ENCODE results near the gene WNT7B.

DNA sequence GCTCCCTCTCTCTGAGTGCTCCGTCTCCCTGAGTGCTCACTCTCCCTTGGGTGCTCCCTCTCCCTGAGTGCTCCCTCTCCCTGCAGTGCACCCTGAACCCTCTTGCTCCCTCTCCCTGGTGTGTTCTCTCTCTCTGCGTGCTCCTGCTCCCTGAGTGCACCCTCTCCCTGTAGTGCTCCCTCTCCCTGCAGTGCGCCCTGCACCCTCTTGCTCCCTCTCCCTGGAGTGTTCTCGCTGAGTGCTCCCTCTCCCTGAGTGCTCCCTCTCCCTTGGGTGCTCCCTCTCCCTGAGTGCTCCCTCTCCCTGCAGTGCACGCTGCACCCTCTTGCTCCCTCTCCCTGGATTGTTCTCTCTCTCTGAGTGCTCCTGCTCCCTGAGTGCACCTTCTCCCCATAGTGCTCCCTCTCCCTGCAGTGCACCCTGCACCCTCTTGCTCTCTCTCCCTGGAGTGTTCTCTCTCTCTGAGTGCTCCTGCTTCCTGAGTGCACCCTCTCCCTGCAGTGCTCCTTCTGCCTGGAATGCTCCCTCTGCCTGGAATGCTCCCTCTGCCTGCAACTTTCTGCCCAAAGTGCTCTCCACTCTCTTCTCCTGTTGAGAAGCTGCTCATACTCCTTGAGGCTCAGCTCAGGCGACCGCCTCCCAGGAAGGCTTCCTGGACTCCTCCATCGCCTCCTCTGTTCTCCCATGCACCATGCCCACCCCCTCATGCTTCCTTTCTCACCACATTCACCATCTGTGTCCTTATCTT lies 48.4 kb upstream of the WNT7B start:
- TF ChIP-seq, protein P1, sequence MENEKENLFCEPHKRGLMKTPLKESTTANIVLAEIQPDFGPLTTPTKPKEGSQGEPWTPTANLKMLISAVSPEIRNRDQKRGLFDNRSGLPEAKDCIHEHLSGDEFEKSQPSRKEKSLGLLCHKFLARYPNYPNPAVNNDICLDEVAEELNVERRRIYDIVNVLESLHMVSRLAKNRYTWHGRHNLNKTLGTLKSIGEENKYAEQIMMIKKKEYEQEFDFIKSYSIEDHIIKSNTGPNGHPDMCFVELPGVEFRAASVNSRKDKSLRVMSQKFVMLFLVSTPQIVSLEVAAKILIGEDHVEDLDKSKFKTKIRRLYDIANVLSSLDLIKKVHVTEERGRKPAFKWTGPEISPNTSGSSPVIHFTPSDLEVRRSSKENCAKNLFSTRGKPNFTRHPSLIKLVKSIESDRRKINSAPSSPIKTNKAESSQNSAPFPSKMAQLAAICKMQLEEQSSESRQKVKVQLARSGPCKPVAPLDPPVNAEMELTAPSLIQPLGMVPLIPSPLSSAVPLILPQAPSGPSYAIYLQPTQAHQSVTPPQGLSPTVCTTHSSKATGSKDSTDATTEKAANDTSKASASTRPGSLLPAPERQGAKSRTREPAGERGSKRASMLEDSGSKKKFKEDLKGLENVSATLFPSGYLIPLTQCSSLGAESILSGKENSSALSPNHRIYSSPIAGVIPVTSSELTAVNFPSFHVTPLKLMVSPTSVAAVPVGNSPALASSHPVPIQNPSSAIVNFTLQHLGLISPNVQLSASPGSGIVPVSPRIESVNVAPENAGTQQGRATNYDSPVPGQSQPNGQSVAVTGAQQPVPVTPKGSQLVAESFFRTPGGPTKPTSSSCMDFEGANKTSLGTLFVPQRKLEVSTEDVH (IDR thresholded peaks at IDR 0.05; ENCODE audit: low read depth, partially characterized antibody) = no peak
- TF ChIP-seq, protein P2, sequence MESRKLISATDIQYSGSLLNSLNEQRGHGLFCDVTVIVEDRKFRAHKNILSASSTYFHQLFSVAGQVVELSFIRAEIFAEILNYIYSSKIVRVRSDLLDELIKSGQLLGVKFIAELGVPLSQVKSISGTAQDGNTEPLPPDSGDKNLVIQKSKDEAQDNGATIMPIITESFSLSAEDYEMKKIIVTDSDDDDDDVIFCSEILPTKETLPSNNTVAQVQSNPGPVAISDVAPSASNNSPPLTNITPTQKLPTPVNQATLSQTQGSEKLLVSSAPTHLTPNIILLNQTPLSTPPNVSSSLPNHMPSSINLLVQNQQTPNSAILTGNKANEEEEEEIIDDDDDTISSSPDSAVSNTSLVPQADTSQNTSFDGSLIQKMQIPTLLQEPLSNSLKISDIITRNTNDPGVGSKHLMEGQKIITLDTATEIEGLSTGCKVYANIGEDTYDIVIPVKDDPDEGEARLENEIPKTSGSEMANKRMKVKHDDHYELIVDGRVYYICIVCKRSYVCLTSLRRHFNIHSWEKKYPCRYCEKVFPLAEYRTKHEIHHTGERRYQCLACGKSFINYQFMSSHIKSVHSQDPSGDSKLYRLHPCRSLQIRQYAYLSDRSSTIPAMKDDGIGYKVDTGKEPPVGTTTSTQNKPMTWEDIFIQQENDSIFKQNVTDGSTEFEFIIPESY (IDR thresholded peaks at IDR 0.05) = no peak
- TF ChIP-seq, protein P3, sequence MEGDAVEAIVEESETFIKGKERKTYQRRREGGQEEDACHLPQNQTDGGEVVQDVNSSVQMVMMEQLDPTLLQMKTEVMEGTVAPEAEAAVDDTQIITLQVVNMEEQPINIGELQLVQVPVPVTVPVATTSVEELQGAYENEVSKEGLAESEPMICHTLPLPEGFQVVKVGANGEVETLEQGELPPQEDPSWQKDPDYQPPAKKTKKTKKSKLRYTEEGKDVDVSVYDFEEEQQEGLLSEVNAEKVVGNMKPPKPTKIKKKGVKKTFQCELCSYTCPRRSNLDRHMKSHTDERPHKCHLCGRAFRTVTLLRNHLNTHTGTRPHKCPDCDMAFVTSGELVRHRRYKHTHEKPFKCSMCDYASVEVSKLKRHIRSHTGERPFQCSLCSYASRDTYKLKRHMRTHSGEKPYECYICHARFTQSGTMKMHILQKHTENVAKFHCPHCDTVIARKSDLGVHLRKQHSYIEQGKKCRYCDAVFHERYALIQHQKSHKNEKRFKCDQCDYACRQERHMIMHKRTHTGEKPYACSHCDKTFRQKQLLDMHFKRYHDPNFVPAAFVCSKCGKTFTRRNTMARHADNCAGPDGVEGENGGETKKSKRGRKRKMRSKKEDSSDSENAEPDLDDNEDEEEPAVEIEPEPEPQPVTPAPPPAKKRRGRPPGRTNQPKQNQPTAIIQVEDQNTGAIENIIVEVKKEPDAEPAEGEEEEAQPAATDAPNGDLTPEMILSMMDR (IDR thresholded peaks at IDR 0.05 in 2 of 3, conservative IDR thresholded peaks at IDR 0.05 in 1 of 3; ENCODE audit: control insufficient read depth in 2 of 3, extremely low read depth in 1 of 3, insufficient read depth in 1 of 3, low read depth in 3 of 3, low read length in 3 of 3) = no peak
- TF ChIP-seq EZH2 (IDR thresholded peaks at IDR 0.05; ENCODE audit: borderline replicate concordance, control insufficient read depth, low read depth, low read length) = no peak
- no peak for TF ChIP-seq POLR2A (IDR thresholded peaks at IDR 0.05; ENCODE audit: low read depth, low read length)
- no peak for TF ChIP-seq HDAC2 (IDR thresholded peaks at IDR 0.05)
- TF ChIP-seq RFX5 (IDR thresholded peaks at IDR 0.05; ENCODE audit: low read depth, low read length) = no peak
- TF ChIP-seq, protein P4, sequence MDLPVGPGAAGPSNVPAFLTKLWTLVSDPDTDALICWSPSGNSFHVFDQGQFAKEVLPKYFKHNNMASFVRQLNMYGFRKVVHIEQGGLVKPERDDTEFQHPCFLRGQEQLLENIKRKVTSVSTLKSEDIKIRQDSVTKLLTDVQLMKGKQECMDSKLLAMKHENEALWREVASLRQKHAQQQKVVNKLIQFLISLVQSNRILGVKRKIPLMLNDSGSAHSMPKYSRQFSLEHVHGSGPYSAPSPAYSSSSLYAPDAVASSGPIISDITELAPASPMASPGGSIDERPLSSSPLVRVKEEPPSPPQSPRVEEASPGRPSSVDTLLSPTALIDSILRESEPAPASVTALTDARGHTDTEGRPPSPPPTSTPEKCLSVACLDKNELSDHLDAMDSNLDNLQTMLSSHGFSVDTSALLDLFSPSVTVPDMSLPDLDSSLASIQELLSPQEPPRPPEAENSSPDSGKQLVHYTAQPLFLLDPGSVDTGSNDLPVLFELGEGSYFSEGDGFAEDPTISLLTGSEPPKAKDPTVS (IDR thresholded peaks at IDR 0.05; ENCODE audit: low read depth, low read length) = no peak
